DMS79 (cell line): Measurements from ENCODE around the gene FIG4.
"Not testable (repeated sequence)": the region's sequence is repeated elsewhere in the genome, so short reads cannot be mapped to it uniquely, and the experiment has no call there.

Experiments
- DNase-seq: peaks from one replicate; lab custom pipeline; 2025; lab: John Stamatoyannopoulos, UW

FIG4 gene

DNA sequence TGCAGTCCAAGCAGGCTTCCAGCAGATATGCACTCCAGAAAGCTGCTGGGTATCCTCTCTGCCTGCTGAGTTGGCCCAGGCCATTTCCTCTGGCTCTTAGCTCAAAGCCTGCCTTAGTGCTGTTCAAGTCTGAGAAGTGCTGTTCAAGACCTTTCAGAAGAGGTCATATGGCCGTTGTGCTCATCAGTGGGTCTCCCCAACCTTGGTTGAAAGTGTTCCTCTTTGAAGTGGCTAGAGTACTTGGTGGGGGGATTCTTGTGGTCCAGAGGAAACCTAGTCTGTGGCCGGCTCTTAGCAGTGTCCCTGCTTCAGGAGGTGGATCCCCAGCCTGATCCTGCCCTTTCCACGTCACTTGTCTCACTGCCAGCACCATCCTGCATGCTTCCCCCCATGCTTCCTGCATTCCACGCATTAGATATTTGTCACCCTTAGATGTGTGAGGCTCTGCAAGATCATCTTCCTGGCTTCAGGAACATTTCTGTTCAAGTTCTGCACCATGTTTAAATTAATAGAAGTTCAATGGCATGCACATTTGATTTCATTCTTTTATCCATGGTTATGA, 105.0 kb downstream of the FIG4 start:
- no peak for DNase-seq

DNA sequence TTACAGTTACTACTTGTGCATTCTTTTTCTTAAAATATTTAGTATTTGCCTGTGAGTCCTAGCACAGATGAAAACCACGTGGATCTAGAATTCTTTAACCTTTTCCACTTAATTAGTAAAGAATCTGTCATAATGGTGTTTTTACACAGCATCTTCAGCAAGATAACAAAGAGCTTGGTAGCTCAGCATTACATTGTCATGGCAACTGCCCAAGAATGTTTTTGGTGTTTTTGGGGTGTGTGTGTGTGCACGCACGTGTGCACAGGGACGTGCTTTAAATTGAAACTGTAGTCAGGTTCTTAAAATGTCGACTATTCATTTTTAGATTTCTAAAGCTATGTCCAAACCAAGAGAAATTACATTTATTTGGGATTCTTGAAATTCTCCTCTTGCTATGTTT, 108.0 kb downstream of the FIG4 start:
- no peak for DNase-seq

DNA sequence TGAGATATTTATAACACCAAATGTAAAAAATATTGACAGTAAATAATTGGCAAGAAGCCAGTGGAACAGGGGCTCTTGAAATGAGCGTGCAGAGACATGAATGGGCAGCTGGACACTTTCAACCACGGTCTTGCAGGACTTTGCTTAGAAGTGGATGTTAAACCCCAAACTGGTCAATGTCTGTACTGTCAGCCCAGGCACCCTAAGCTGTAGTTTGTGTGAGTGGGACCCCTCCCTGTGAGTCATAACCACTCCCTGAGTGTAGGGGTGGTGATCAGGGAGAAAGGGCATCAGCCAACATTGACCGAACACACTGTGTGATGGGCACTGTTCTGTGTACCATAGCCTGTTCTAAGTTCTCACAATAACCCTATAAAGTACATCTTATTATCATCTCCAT, 108.6 kb downstream of the FIG4 start:
- no peak for DNase-seq

DNA sequence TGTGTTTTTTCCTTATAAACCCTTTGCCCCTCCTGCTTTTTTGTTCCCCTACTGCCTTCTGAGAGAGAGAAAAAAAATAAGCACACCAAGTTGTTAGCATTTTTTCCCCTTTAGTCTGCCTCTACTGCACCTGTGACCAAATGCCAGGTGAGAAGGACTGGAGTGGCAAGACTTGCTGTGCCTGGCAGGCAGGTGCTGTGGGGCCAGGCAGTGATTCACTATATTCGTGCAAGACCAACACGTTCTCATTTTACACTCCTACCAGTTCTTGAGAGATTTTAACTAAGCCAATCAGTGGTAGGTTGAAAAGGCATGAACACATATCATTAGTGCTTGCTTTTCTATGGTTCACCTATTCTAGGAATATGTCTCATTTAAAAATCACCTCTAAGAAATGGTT, 109.7 kb downstream of the FIG4 start:
- DNase-seq: peak; percentile 67

DNA sequence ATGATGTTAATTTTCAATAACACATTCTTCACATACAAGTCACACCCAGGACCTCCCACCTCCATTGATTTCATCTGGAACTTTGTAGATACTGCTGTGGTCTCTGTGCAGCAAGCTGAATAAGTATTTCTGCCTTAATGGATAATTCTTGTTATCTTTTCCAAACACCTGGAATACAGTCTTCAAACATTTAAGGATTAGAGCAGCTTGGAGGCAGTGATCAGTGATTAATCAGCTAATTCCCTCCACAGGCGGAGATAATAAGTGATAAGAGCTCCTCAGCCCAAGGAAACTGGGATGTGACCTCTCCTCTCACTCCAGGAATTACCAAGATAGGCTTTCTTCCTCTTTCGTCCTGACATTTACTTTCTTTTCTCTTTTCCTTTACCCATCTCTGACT, 110.7 kb downstream of the FIG4 start:
- DNase-seq: no peak

DNA sequence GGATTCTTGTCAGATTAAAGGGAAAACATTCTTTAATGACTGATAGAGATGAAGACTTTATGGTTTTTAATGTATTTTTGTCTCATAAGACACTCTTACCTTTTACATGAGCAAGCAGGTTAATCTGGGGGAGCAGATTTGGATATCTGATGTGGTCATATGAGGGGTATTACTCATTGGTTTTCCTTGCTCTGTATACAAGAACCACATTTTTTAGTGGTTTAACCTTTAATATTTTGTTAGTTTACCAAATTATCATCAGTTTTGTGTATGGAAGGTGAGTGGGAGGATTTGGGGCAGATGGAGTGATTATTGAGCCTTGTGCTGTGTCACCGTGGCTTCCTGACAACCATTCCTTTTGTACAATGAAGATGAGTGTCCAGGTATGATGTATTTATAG, 112.9 kb downstream of the FIG4 start:
- no peak for DNase-seq

DNA sequence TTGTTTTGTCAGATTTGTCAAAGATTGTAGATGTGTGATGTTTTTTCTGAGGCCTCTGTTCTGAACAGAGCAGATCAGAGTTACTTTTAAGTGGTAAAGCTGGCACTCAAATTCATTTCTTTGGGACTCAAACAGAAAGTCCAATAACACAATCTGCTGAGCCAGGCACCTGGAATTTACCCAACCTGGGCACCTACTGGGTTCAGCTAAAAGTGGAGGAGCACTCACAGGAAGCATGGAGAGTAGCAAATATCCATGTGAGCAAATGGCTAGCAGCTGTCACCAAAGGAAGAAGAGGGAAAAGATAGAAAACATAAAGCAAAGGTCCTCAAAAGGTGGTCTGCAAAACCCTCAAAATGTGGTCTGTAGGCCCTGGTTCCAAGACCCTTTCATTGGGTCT, 116.8 kb downstream of the FIG4 start:
- no peak for DNase-seq

DNA sequence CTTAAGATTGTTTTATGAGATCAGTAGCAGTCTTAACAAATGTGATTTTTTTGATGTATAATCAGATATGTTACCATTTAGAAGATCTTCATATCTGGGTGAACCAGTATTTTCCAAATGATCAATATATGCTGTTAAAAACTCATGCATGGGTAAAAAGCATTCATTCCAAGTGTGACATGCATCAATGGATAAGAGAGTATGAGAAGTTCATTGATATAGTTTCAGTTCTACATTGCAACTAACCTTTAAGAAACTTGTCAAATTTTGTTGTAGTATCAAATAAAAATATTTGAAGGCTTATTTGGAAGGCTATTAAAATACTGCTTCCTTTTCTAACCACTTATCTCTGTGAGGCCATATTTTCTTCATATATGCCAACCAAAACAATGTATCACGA, 117.7 kb downstream of the FIG4 start:
- DNase-seq: no peak

DNA sequence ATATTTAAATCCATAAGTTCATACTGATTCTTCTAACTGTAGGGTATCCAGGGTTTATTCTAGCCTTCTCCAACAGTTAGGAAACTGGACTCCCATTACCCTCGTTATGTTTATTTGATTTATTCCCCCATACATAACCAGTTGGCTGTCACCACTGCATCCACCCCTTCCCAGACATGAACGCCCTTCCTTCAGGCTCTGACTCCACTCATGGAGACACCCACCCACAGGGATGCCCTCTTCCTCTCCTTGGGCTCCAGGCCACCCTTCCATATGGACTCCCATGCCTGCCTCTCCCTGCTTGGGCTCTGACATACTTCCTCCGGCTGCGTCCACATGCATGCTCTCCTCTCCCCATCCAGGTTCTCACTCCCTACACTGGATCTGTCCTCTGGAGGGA, 124.0 kb downstream of the FIG4 start:
- DNase-seq: no peak

DNA sequence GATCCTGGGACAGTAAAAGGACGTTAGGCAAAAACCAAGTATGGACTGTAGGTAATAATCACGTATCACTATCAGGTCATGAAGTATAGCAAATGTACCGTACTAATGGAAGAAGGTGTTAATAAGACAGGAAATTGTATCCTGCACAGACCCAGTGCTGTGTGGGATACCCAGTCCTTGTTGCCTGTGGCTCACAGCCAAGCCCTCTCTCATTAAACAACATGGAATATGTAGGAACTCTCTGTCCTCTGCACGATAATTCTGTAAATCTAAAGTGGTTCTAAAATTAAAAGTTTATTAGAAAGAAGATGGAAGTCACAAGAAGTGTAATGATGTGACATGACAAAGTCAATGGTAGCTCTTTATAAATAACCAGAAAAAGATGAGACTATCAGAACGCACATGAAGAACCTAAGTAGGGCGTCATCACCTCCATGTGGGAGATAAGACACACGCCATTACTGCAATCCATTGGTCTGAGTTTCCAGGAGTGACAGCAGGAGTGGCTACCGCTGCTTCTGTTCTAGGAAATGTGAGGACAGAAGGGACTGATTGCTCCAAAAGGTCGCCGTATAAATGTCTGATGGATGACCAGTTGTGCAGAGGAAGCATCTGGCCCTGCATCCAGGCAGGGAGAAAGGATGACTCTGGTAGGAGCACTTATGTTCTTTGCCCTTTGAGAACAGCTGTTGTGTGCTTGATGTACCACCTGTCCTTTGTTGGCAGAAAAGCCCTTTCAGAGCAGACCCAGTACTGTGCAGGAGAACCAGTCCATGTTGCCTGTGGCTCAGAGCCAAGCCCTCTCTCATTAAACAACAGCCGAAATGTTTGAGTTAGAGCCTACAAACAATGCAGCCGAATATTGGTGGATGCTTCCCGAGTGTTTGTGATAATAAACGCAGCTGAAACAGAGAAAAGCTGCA, 125.6 kb downstream of the FIG4 start:
- peak; percentile 97 for DNase-seq

DNA sequence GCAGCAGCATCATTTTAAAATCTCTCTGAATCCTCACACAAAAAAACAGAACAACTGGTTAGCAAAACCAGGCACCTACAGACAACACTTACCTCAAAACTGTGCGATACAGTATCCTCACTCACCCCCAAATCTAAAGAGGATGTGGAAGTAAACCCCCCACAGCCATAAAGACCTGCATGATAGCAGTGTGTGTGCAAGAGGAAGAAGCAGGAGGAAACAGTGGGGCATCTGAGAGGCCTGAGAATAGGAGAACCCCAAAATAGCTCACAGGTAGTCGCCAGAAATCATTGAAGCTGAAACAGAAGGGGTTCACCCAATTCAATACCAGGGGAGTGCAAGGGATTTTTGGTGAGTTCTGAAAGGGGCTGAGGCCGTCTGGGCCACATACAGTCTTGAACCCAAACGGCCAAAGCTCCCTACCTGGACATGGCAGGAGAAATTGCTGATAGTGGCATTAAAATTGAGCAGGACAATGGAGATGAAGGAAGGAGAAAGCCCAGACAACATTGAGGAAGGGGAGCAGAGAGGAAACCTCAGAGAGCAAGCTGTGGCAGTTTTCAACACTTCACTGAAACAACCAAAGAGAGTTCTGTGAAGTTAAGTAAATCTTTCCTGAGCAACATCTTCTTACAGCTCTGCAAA, 129.7 kb downstream of the FIG4 start:
- DNase-seq: no peak

DNA sequence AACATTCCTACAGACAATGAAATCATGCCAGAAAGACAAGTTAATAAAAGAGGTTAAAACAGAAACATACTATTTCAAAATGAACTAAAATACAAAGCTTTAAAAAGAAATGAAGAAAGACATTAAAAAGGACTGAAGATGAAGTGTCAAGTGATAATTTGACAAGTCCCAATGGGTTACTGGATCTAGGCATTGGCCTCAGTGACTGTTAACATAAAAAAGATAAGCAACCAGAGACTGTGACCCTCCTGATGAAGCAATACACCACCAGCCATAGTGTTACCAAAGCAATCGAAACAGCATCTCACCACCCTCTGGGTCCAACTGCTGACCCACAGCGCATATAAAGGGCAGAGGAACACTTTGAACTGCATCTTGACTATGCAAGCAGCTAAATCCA, 130.3 kb downstream of the FIG4 start:
- no peak for DNase-seq

DNA sequence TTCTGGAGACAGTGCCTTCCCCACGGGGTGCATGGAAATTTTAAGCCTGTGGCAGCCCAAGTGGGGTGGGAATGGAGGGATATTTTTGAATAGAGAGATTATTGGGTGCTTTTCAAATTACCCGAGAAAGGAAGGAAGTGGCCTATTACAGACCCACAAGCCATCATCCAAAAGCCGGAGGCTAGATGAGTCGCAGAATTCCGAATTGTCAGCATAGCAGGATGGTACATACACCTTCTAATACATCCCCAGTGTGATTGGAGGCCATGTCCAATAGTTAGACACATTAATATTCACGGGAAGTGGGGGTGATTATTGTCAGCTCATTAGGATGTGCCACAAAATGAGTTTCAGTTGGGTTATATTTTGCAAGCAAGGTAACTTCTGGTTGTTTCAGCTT, 133.0 kb downstream of the FIG4 start:
- DNase-seq: no peak

DNA sequence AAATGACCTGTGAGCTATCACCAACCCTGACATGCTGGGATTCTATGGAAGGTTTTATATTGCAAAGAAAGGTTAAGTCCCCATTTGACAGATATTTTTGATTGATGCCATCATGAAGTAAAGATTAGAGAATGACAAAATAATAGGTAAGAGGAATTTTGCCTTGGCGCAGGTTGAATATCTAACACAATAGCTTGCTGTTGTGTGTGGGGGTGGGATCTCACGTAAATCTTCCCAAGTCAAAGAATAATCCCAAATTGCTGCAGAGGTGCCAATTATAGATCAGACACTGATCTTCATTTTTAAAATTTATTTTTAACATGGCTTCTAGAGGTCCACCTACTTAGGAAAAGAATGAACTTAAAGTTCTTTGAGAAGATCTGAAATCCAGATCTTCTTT, 135.5 kb downstream of the FIG4 start:
- DNase-seq: no peak

DNA sequence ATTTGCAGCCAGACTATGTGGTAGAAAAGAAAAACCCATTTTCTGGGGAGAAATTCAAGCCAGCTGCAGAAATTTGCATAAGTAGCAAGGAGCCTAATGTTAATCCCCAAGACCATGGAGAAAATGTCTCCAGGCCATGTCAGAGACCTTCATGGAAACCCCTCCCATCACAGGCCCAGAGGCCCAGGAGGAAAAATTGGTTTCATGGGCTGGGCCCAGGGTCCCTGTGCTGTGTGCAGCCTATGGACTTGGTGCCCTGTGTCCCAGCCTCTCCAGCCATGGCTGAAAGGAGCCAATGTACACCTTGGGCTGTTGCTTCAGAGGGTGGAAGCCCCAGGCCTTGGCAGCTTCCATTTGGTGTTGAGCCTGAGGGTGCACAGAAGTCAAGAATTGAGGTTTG, 140.3 kb downstream of the FIG4 start:
- DNase-seq: not testable (repeated sequence)

DNA sequence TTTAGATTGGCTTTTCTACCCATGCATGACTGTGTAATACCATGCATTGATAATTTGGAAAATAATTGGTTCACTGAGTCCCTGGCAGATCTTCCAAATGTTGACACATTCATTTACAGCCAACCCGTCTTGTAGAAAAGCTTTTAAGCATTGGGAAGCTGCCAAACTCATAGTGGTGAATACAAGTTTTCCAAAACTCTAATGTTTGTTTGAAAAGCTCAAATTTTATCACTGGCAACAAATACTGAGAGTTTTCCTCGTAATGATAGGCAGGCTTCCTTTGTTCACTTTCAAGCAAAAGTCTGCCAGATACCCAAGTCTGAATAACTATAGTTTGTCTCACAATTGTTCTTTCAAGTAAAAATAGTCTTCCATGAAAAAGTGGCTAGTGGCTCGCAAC, 143.0 kb downstream of the FIG4 start:
- peak; percentile 46 for DNase-seq

DNA sequence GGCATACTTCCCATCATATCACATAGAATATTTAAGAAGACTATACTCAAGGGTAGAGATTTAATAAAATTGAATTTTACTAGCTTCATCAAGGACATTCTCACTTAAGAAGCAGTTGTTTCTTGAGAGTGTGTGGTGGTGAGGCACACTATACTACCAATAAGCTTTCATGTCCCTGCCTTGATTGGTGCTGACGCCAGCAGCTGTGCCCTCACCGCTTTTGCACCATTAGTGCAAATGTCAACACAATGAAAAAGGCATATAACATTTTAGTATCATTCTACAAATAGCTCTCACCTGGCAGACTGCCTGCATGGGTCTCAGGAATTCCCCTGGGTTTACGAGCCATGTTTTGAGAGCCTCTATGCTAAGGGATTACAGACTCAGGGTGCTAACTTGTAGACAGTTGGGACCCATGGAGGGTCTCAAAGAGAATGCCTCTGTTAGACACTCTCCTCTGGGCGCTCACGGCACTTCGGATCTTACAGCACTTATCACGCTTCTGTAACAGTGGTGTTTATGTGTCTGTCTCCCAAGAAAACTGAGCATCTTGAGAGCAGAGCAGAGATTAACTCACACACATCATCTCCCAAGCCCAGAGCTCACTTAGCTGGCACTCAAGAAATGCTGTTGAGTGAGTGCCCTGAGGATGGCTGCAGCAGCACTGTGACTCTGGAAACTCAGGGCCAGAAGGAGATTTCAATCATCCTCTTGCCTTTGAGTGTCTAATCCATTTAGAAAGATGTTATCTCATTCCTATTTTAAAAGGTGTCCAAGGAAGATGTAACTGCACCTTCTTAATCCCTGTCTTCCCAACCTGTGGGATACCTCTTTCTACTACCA, 143.7 kb downstream of the FIG4 start:
- DNase-seq: peak; percentile 90

DNA sequence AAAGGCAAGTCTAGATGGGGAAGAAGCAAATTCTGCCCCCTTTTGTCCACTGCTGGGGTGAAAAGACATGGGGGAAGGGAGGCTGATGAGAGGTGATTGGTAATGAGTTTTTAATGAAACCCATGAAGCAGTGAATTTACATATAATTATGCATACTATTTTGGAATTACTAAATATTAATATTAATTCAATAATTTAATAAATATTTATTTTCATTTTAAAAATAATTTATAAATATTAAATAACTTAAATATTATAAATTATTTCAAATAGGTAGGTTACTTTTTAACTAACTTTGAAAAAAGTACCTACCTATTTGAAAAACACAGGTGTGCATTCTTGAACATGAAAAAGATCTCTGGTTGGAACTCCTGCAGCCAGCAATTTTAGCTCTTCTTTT, 148.9 kb downstream of the FIG4 start:
- DNase-seq: no peak

DNA sequence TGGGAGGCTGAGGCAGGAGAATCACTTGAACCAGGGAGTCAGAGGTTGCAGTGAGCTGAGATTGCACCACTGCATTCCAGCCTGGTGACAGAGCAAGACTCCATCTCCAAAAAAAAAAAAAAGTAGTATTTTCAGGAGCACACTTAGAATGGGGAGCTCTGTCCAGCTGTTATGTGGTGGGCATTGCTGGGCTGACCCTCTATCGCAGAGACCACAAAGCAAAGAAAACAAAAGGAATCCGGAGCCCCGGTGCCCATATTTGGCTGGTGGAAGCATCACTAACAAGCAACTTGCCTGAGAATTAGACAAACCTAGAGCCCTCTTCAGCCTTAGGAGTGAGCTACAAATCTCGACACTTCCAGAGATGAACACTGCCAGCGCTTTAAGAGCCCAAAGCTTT, 149.7 kb downstream of the FIG4 start:
- DNase-seq: no peak

DNA sequence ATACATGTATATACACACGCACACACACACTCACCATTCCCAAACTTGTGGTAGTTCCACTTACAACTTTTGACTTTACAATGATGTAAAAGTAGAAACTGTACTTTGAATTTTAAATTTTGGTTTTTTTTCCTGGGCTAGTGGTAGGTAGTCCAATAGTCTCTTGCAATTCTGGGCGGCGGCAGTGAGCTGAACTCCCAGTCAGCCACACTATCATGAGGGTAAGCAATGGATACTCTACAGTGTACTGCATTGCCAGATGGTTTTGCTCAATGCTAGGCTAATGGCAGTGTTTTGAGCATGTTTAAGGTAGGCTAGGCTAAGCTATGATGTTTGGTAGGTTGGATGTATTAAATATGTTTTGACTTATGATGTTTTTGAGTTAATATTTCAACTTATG, 150.8 kb downstream of the FIG4 start:
- DNase-seq: no peak

DNA sequence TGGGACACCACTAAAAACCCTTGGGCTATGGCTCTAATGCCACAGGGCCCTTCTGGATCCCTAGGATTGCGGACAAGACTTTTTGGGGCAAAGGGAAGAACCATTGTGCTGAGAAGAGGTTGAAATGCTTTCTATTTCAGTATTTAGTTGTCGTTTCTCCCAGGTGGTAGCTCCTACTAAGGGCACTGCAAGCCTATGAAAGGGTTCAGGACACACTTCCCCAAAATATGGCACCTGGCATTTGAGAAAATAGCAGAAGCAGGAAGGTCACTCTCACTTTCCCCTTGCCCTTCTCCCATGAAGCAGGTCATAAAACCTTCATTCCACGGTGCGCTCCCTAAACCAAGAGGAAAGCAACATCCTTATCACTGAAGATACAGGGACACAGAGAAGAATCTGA, 161.6 kb downstream of the FIG4 start:
- no peak for DNase-seq

DNA sequence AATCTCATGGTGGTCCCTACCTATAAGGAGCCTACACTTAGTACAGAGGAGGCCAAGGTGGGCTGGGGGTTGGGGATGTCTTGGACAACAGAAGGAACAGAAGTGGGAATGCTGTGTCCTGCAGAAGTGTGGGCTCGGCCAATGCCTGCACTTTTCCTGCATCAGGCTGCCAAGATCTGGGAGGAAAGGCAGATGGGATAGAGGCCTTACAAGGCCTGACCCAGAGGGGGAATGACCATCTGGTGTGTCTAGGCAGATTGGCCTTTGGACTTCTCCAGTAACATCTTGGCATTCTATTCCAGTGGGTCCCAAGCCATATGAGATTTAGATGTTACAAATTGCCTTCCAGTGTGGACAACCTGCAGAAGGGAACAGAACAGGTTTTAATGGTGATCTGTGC, 162.3 kb downstream of the FIG4 start:
- no peak for DNase-seq
